ENCODE measurements around the gene KCTD11.
"Not testable (repeated sequence)": the region's sequence is repeated elsewhere in the genome, so short reads cannot be mapped to it uniquely, and the experiment has no call there.

The KCTD11 gene

DNA sequence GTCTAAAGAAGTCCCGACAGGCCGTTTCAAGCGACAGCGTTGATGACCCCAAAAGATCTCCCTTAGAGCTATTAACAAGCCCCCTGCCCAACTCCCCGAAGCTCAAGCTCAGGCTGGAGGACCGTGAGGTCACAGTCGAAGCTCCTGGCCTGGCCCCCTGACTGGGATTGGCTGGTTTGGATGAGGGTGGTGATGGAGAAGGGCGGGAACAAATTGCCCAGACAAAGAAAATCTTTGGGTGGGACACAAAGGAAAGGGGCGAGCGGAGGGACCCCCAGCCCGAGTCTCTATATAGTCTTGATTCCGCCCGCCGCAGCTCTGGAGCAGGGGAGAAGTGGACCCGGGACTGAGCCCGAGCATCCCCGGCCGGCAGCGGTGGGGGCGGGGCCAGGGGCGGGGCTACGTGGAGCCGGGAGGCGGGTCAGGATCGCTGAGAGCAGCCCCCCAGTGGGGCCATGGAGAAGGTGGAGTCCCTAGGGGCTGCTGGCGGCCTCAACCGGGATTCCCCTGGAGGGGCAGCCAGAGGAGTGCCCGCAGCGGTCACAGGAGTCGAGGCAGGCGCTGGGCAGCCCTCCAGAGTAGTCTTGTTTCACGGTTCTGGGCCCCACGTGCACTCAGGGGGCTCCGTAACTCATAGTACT is 21.8 kb upstream of the KCTD11 start:
- H3K27ac ChIP-seq, result peak overlapping the region; percentile 74
- TF ChIP-seq, protein P1, sequence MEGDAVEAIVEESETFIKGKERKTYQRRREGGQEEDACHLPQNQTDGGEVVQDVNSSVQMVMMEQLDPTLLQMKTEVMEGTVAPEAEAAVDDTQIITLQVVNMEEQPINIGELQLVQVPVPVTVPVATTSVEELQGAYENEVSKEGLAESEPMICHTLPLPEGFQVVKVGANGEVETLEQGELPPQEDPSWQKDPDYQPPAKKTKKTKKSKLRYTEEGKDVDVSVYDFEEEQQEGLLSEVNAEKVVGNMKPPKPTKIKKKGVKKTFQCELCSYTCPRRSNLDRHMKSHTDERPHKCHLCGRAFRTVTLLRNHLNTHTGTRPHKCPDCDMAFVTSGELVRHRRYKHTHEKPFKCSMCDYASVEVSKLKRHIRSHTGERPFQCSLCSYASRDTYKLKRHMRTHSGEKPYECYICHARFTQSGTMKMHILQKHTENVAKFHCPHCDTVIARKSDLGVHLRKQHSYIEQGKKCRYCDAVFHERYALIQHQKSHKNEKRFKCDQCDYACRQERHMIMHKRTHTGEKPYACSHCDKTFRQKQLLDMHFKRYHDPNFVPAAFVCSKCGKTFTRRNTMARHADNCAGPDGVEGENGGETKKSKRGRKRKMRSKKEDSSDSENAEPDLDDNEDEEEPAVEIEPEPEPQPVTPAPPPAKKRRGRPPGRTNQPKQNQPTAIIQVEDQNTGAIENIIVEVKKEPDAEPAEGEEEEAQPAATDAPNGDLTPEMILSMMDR (conservative IDR thresholded peaks at IDR 0.05), result no peak

DNA sequence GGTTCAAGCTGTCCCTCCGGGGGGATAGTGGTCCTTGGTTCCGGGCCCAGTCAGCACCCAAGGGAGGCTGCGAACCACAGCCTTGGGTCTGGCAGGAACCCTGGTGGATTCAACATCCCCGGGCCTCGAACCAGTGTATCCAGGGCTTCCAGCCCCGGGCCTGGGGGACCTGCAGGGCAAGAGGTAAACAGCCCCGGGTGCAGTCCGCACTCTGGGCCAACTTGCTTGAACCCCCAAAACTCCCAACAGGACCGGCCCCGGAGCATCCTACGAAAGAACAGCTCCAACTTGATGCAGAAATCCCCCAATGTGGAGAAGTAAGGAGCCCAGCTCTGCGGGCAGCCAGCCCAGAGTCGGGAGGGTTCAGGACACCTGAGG is 21.3 kb upstream of the KCTD11 start:
- peak overlapping the region; percentile 74 for H3K27ac ChIP-seq
- TF ChIP-seq, protein P1 (conservative IDR thresholded peaks at IDR 0.05), result no peak

DNA sequence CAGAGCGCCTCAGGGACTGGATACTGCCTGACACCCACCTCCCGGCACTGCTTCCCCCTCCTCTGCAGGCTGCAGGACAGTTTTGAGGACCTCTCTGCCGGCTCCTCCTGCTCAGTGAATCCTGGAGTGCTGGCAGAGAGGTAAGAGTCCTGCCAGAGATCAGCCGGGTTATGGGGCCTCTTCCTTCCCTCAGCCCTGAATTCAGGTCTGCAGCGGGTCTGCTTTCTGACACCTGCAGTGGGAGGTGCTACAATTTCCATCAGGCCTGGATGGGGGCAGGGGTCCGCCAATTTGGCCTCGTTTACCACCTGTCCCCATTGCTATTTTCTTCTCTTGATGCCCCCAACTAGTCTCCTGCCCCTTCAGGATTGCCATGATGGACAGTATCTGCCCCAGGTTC is 19.9 kb upstream of the KCTD11 start:
- H3K27ac ChIP-seq, result no peak overlapping the region

DNA sequence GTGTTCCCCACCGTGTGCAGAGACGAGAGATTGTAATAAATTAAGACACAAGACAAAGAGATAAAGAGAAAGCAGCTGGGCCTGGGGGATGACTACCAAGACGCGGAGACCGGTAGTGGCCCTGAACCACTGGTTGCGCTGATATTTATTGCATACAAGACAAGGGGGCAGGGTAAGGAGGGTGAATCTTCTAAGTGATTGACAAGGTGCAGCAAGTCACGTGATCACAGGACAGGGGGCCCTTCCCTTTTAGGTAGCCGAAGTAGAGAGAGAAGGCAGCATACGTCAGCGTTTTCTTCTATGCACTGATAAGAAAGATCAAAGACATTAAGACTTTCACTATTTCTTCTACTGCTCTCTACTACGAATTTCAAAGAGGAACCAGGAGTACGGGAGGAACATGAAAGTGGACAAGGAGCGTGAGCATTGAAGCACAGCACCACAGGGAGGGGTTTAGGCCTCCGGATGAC is 19.3 kb upstream of the KCTD11 start:
- not testable (repeated sequence) for H3K27ac ChIP-seq

More for the DNA sequence above, 19.9 kb upstream of the KCTD11 start:
- TF ChIP-seq, protein P1 (conservative IDR thresholded peaks at IDR 0.05), result no peak

GRCh38 chr17:7334938-7335538 is 16.9 kb upstream of the KCTD11 start:
- H3K27ac ChIP-seq, result no peak overlapping the region
- TF ChIP-seq, protein P1 (conservative IDR thresholded peaks at IDR 0.05), result no peak

DNA sequence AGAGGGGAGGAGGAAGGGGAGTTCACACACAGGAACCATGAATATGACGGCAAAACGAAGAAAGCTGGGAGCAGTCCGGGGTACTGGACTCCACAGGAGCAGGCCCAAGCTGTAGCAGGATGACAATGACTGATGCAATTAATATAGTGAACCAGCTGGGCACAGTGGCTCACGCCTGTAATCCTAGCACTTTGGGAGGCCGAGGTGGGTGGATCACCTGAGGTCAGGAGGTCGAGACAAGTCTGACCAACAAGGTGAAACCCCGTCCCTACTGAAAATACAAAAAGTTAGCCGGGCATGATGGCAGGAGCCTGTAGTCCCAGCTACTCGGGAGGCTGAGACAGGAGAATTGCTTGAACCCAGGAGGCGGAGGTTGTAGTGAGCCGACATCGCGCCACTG is 16.2 kb upstream of the KCTD11 start:
- not testable (repeated sequence) for H3K27ac ChIP-seq

- TF ChIP-seq, protein P1 (conservative IDR thresholded peaks at IDR 0.05), result no peak
- no peak within 1 kb of the TSS for H3K27ac ChIP-seq
These were observed 15.5 kb upstream of the KCTD11 start, which contains the start of gene ACAP1 for GRCh38 chr17:7336240-7337175. Gene ACAP1 (plus strand): TSS chr17:7336529. CDS start chr17:7336735, 206 bp downstream.

DNA sequence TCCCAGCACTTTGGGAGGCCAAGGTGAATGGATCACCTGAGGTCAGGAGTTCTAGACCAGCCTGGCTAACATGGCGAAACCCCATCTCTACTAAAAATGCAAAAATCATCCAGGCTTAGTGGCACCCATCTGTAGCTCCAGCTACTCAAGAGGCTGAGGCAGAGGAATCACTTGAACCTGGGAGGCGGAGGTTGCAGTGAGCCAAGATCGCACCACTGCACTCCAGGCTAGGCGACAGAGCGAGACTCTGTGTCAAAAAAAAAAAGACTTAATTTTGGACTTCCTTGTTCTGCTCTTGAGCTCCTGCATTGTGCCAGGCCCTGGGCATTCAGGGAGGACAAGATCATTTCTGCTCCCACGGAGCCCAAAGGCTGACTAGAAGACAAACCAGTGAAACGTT is 14.4 kb upstream of the KCTD11 start:
- not testable (repeated sequence) for H3K27ac ChIP-seq

- TF ChIP-seq, protein P1 (conservative IDR thresholded peaks at IDR 0.05), result no peak
- no peak overlapping the region for H3K27ac ChIP-seq
These were observed 11.8 kb upstream of the KCTD11 start for GRCh38 chr17:7340179-7340578.
